Measurements from ENCODE around the gene DTX1. TPM values are rescaled to one million over a fixed set of nuclear protein-coding genes. Genes with fewer than 3 reads are reported as not detected.
A peak's percentile ranks its signal among the peaks of the same experiment; 100 is the strongest.

The DTX1 gene
- total and polyA plus RNA-seq, 2 donors (not counting 1 experiment from before 2014, with no cell fraction given), result 47.0 to 49.5 TPM

DNA sequence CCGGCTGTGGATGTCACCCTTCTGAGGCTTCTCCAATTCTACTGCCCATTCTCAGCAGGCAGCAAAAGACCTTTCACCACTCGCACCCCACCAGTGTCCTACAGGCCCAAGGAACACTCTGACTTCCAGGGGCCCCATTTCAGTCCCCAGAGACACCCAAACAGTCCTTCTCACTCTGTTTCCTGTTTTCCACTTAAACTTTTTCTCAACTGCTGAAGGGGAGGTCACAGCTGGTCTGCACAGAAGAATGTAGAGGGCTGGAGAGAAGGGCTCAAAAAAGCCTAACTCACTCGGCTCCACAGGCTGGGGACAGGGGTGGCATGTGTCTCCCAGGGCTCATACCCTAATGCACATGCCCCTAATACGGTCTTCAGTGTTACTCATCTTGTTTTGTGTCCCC lies 4.2 kb upstream of the DTX1 start:
- peak; percentile 29 for DNase-seq
- Mint-ChIP-seq H3K27me3 (no peaks in the 10 kb centered on the region), H3K9me3 (ENCODE audit: insufficient read depth) (no peaks in the 10 kb centered on the region), H3K27ac (peak overlapping the region; percentile 60), H3K4me3 (peak overlapping the region; percentile 49), H3K4me1 (peaks cover 71% of the 10 kb centered on the region)
- peak overlapping the region; percentile 15 to 64 for H3K27ac ChIP-seq (ENCODE audit: low read length in 2 of 2)
- H2AFZ ChIP-seq (ENCODE audit: insufficient read depth, low read depth, low read length, poor library complexity, severe bottlenecking), result no peak overlapping the region
- 26% methylated on average over 4 of the region's 4 CpGs for WGBS (ENCODE audit: insufficient coverage)
- intact Hi-C loops (cut with micrococcal nuclease), result no loop called here
- ChIA-PET POLR2A (interaction anchor here (0.6 kb wide), 1 partner anchor 23 kb away, joined by 3 read pairs; no protein-coding TSS in a partner anchor), CTCF (interaction anchor here (4.5 to 15.1 kb wide), 5 partner anchors 10 to 121 kb away, joined by 31 to 359 read pairs (median 72); no protein-coding TSS in a partner anchor)
- H3K4me3 ChIP-seq (ENCODE audit: control extremely low read depth in 1 of 5, extremely low read depth in 1 of 5, insufficient read depth in 1 of 5, low read depth in 2 of 5, low read length in 4 of 5), result no peak overlapping the region
- H3K9ac ChIP-seq (ENCODE audit: low read length), result no peak overlapping the region
- no peaks in the 10 kb centered on the region for H4K20me1 ChIP-seq (ENCODE audit: control insufficient read depth, insufficient read depth, low read length, poor library complexity, severe bottlenecking)
- TF ChIP-seq, protein P1, sequence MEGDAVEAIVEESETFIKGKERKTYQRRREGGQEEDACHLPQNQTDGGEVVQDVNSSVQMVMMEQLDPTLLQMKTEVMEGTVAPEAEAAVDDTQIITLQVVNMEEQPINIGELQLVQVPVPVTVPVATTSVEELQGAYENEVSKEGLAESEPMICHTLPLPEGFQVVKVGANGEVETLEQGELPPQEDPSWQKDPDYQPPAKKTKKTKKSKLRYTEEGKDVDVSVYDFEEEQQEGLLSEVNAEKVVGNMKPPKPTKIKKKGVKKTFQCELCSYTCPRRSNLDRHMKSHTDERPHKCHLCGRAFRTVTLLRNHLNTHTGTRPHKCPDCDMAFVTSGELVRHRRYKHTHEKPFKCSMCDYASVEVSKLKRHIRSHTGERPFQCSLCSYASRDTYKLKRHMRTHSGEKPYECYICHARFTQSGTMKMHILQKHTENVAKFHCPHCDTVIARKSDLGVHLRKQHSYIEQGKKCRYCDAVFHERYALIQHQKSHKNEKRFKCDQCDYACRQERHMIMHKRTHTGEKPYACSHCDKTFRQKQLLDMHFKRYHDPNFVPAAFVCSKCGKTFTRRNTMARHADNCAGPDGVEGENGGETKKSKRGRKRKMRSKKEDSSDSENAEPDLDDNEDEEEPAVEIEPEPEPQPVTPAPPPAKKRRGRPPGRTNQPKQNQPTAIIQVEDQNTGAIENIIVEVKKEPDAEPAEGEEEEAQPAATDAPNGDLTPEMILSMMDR (IDR thresholded peaks at IDR 0.05), result no peak
- TF ChIP-seq EZH2 (IDR thresholded peaks at IDR 0.05; ENCODE audit: borderline replicate concordance, insufficient read depth, low read depth, low read length, poor library complexity, severe bottlenecking), result no peak
- H3K36me3 ChIP-seq (replicated peaks in 1 of 2; ENCODE audit: control extremely low read depth in 1 of 2, control insufficient read depth in 1 of 2, extremely low read depth in 1 of 2, insufficient read depth in 2 of 2, low read length in 1 of 2), result no peaks in the 10 kb centered on the region
- peak overlapping the region; percentile 60 for H3K4me2 ChIP-seq (replicated peaks; ENCODE audit: low read depth, low read length, poor library complexity, severe bottlenecking)
- no peak for ATAC-seq (ENCODE audit: low read depth)
- peaks cover 47% of the 10 kb centered on the region for H3K79me2 ChIP-seq (ENCODE audit: control insufficient read depth, insufficient read depth, low read length)
- peaks cover 73 to 80% of the 10 kb centered on the region in 2 donors for H3K4me1 ChIP-seq (ENCODE audit: control insufficient read depth in 2 of 2, insufficient read depth in 2 of 2, low read length in 2 of 2)
- H3K9me3 ChIP-seq (ENCODE audit: control extremely low read depth in 1 of 3, control insufficient read depth in 2 of 3, insufficient read depth in 1 of 3, low read length in 2 of 3), result no peaks in the 10 kb centered on the region
- H3K27me3 ChIP-seq (replicated peaks in 1 of 4; ENCODE audit: control extremely low read depth in 1 of 4, control insufficient read depth in 3 of 4, insufficient read depth in 4 of 4, low read length in 3 of 4), result no peaks in the 10 kb centered on the region

DNA sequence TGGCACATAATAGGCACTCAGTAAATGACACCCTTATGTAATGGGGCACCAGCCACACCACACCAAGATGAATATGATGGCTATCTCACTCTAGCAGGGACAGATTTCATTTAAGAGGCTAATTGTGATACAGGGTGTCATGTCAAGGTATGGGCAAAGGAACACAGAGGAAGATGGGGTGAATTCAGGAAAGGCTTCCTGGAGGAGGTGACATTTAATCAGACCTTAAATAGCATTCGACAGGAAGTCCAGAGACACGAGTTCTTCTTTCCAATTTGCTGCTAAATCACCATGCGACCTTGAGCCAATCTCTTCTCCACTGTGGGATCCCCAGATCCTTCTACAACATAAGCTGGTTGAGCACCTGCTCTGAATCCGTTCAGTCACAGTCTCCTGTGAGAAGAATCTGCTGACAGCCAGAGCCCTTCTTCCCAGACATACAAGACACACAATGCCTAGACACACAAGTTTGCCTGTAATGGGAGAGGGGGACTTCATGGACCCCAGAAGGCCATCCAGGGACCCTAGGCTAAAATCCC lies 1.5 kb upstream of the DTX1 start:
- Histone ChIP-seq H3K79me2 (ENCODE audit: control insufficient read depth, insufficient read depth, low read length) (peaks cover 74% of the 10 kb centered on the region), H3K4me1 (ENCODE audit: control insufficient read depth in 2 of 2, insufficient read depth in 2 of 2, low read length in 2 of 2) (peaks cover 85 to 93% of the 10 kb centered on the region in 2 donors), H3K9ac (ENCODE audit: low read length) (no peak overlapping the region), H2AFZ (ENCODE audit: insufficient read depth, low read depth, low read length, poor library complexity, severe bottlenecking) (no peak overlapping the region), H3K27me3 (replicated peaks in 1 of 4; ENCODE audit: control extremely low read depth in 1 of 4, control insufficient read depth in 3 of 4, insufficient read depth in 4 of 4, low read length in 3 of 4) (no peaks in the 10 kb centered on the region), H4K20me1 (ENCODE audit: control insufficient read depth, insufficient read depth, low read length, poor library complexity, severe bottlenecking) (peaks cover 6% of the 10 kb centered on the region), H3K27ac (ENCODE audit: low read length in 2 of 2) (peak overlapping the region; percentile 11 to 84), H3K9me3 (ENCODE audit: control extremely low read depth in 1 of 3, control insufficient read depth in 2 of 3, insufficient read depth in 1 of 3, low read length in 2 of 3) (no peaks in the 10 kb centered on the region), H3K36me3 (replicated peaks in 1 of 2; ENCODE audit: control extremely low read depth in 1 of 2, control insufficient read depth in 1 of 2, extremely low read depth in 1 of 2, insufficient read depth in 2 of 2, low read length in 1 of 2) (peaks cover 1 to 3% of the 10 kb centered on the region in 2 experiments), H3K4me3 (ENCODE audit: control extremely low read depth in 1 of 5, extremely low read depth in 1 of 5, insufficient read depth in 1 of 5, low read depth in 2 of 5, low read length in 4 of 5) (no peak overlapping the region), H3K4me2 (replicated peaks; ENCODE audit: low read depth, low read length, poor library complexity, severe bottlenecking) (peak overlapping the region; percentile 90)
- 31% methylated on average over 3 of the region's 4 CpGs for WGBS (ENCODE audit: insufficient coverage)
- POLR2A ChIA-PET, result interaction anchor here (0.8 kb wide), 1 partner anchor 32 kb away, joined by 4 read pairs; no protein-coding TSS in a partner anchor
- intact Hi-C loops (cut with micrococcal nuclease), result no loop called here
- Mint-ChIP-seq H3K27me3 (no peaks in the 10 kb centered on the region), H3K9me3 (ENCODE audit: insufficient read depth) (no peaks in the 10 kb centered on the region), H3K4me3 (peak overlapping the region; percentile 69), H3K27ac (peak overlapping the region; percentile 71), H3K4me1 (peaks cover 63% of the 10 kb centered on the region)
- TF ChIP-seq, protein P1 (IDR thresholded peaks at IDR 0.05), result no peak
- TF ChIP-seq EZH2 (IDR thresholded peaks at IDR 0.05; ENCODE audit: borderline replicate concordance, insufficient read depth, low read depth, low read length, poor library complexity, severe bottlenecking), result no peak
- CTCF ChIA-PET, result interaction anchor here (0.7 to 15.1 kb wide), 5 partner anchors 10 to 98 kb away, joined by 3 to 359 read pairs (median 3); no protein-coding TSS in a partner anchor
- DNase-seq (no peak), ATAC-seq (ENCODE audit: low read depth) (no peak)
